Stimulated activated CD8-positive, alpha-beta memory T cell treated with anti-CD3 and anti-CD28 coated beads, Interleukin-4, amount 100 ng/mL, for 1 hour (primary cell): Measurements from ENCODE around the gene BRPF3.
A peak's percentile ranks its signal among the peaks of the same experiment; 100 is the strongest.

ENCODE experiments used
- DNase-seq, 2 donors: peaks; one replicate each; pipeline ENCODE4 v3.0.0-alpha.2; 2020; ENCODE audit warnings: low read depth in 2 of 2, low spot score in 1 of 2

BRPF3 gene

DNA sequence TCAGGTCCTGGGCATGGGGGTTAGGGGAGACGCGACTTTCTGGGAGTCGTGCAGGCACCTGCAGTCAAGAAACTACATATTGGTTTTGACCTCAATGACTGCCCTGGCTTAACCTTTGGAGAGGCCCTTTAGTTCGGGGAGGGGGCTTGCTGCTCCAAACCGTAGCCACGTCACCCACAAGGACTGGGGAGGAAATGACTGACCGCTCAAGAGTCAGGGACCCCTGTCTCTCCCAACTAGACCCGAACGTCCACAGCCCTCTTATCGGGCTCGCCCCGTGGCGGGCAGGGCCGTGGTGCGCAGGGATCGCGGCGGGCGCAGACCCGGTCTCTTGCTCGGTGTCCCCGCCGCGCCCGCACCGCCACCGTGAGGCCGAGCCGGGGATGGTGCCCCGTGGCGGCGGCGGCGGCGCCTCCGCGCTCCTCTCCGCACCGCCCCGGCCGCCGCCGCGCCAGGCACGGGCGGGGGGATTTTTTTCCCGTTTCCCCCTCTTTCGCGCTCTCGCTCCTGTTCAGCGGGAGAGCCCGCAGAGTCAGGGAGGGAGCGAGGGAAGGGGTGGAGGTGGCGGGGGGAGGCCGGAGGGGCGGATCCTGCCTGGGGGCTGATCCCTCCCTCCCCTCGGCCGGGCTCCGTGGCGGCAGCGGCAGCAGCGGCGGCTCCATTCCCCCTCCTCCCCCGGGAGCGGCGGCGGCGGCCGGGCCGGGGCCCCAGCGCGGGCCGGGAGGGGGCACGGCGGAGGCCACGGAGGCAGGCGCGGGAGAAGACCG, at the start of gene BRPF3:
BRPF3 (plus strand) TSS at position 632 of the 767 bp plus-strand sequence. CDS start 3,579 bp downstream, outside the sequence.
- peak; percentile 34 to 48 for DNase-seq

GRCh38 chr6:36147294-36147693, 49.2 kb upstream of the BRPF3 start:
- no peak for DNase-seq

DNA sequence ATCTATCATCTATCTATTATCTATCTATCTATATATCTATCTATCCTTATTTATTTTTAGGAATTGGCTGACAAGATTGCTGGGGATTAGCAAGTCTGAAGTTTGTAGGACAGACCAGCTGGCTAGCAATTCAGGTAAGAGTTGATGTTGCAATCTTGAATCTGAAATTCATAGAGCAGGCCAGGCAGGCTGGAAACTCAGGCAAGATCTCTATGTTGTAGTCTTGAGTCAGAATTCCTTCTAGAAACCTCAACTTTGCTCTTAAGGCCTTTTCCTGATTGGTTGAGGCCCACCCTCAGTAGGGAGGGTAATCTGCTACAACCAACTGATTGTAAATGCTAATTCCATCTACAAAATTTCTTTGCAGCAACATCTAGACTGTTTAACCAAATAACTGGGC, 47.1 kb upstream of the BRPF3 start:
- no peak for DNase-seq

DNA sequence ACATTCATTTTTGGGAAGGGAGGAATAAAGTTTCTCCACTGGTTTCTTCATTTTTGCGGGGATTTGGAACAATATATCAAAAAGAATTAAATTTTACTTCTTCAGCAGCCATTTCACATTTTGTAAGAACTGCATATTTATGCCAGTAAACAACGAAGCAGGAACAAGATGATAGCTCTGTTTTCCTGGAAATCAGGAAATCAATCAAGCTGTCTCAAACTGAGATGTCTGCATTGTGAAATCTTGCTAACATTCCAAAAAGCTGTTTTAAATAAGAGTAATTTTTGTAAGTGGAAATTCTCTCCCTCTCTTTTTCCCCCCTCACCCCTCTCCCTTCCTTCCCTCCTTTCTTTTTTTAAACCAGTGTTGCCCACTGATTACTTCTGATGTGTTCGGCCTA, 46.3 kb upstream of the BRPF3 start:
- DNase-seq = no peak

DNA sequence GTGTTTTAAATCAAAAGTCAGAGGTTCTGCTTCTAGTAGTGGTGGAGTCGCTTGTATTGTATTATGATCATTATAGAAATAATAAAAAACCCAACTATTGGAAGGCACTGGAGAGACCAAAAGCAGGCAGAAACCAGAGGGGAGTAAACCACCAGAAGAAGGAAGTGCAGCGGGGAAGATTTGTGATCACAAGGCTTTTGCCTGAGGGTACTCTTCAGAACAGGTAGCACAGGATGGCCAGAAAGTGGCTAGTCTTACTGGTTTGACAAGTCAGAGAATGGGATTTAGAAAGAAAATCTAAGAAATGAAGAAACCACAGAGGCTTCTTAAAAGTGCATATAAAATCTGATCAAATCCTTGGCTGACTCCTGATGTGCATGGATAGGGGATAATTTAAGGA, 42.3 kb upstream of the BRPF3 start:
- DNase-seq = no peak

- no peak for DNase-seq
Observed at GRCh38 chr6:36155662-36156061, 40.9 kb upstream of the BRPF3 start.

- DNase-seq = no peak
Observed at GRCh38 chr6:36160147-36160760, 36.3 kb upstream of the BRPF3 start.

GRCh38 chr6:36169023-36170007, 27.2 kb upstream of the BRPF3 start:
- DNase-seq = no peak

DNA sequence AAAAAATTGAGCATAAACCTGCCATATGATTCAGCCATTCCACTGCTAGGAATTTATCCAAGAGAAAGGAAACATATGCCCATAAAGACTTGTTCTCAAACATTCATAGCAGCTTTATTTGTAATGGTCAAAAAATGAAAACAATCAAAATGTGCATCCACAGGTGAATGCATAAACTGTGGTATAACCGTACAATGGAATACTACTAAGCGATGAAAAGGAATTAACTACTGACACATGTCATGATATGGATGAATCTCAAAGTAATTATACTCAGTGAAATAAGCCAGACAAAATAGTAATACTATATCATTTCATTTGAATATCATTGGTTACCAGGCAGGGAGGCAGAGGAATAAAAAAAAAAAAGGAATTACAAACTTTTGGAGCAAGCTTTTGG, 25.8 kb upstream of the BRPF3 start:
- DNase-seq = no peak

GRCh38 chr6:36171573-36171972, 25.0 kb upstream of the BRPF3 start:
- no peak for DNase-seq

GRCh38 chr6:36177166-36177565, 19.4 kb upstream of the BRPF3 start:
- no peak for DNase-seq

DNA sequence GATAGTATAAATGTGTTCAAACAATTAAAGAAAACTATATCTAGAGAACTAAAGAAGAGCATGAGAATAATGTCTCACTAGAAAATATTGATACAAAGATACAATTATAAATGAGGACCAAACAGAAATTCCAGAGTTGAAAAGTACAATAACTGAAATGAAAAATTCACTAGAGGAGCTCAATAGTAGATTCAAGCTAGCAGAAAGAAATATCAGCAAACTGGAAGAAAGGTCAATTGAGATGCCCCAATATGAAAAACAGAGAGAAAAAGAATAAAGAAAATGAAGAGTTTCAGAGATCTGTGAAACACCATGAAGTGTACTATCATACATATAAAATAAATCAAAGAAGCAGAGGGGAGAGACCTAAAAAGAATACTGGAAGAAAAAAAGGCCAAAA, 18.0 kb upstream of the BRPF3 start:
- no peak for DNase-seq

GRCh38 chr6:36180126-36180525, 16.4 kb upstream of the BRPF3 start:
- DNase-seq = no peak

DNA sequence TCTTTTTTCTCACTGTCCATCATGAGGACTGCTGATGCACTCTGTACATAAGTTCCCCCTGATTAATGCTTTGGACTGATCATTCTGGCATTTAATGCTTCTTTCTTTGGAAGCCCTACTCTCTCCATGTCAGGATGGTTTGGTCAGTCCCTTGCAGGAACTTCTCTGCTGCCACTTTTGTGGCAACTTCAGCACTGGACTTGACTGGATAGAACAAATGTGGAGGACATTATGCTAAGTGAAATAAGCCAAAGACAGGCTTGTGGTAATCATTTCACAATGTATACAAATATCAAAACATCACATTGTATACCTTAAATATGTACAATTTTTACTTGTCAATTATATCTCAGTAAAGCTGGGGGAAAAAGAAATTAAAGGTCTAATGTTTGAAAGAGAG, 12.2 kb upstream of the BRPF3 start:
- DNase-seq = no peak

GRCh38 chr6:36186199-36186598, 10.3 kb upstream of the BRPF3 start:
- no peak for DNase-seq

GRCh38 chr6:36187446-36187845, 9.1 kb upstream of the BRPF3 start:
- no peak for DNase-seq

DNA sequence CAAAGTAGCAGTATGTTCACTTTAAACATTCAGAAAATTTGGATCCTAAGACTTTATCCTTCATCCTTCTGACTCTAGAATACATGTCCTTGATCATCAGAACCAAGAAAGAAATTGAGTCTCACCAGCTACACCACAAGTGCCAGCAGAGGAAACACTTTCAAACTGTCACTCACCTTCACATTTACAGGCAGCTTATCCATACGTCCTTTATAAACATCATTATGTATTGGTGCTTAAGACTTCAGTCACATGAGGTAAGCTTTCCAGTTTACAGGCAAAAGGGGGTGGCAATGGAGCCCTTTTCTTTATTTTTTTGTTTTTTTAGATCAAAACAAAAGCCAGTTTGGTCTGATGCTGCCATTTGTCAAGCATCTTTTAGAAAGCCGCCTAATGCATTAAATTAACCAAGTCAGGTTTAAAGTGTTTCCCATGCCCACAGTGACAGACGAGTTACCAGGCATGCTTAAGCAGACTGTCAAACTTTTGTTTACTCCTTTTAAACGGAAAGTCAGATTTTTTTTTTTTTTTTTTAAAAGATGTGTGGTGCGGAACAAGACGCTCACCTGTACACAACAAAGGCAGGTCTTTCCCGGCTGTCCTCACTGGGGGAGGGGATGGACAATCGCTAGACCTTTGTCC, 952 bp upstream of the BRPF3 start:
- no peak for DNase-seq

DNA sequence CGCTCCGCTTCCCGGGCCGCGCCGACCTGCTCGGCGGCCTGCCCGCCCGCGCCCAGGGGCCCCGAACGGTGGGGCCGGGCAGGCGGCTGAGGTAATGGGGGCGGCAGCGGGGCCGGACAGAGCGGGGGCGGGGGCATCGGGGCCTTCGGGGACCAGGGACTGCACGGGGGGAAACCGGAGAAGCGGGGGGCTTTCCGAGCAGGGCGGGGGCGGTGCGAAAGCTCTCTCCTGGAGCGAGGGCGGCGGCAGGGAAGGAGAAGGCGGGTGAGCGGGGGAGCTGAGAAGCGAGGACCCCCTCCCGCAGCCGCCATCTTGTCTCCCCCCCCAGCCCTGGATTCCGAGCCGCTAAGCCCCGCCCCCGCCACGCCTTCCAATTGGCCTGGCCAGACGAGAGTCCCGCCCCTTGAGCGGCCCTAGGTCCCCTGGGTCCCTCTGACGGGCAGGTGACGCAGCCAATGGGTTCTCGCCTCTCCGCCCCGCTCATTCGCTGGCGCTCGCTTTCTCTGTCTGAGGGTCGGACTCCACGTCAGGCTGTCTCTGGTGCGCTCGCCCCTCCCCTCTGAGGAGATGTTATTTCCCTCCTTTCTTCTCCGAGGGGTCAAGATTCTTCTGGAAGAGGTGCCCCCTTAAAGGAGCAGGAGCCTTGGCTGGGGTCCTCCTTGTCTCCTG, 470 bp downstream of the BRPF3 start:
- DNase-seq = peak; percentile 99 to 100

GRCh38 chr6:36197739-36198221, 1.2 kb downstream of the BRPF3 start:
- DNase-seq = no peak

DNA sequence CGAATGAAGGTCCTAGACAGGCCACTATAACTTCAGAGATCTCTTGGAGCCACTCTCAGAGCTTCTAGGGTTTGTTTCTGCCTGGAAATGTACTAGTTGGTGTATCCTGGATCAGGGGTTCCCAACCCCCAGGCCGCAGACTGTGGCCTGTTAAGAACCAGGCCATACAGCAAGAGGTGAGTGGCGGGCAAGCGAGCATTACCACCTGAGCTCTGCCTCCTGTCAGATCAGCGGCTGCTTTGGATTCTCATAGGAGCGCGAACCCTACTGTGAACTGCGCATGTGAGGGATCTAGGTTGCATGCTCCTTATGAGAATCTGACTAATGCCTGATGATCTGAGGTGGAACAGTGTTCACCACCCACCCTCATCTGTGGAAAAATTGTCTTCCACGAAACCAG, 2.4 kb downstream of the BRPF3 start:
- no peak for DNase-seq
